Activated CD4-positive, alpha-beta T cell treated with anti-CD3 and anti-CD28 coated beads for 24 hours (primary cell): ENCODE results near the gene ZNF224.

Experiments used
- DNase-seq, 2 donors: peaks; one replicate each; pipeline ENCODE4 v3.0.0-alpha.2; 2020; ENCODE audit warnings: low read depth in 2 of 2

Gene ZNF224

GRCh38 chr19:44131955-44132354, 37.8 kb downstream of the ZNF224 start:
- DNase-seq, result no peak

- DNase-seq, result peak; percentile 48 to 54
These were observed 47.3 kb downstream of the ZNF224 start, which contains the start of gene ZNF234 for GRCh38 chr19:44141191-44142058. Gene ZNF234 (plus strand): TSS chr19:44141554. CDS start chr19:44144633, 3,079 bp downstream.

- DNase-seq, result no peak
These were observed 47.9 kb downstream of the ZNF224 start for GRCh38 chr19:44142059-44142433.

- no peak for DNase-seq
These were observed 55.6 kb downstream of the ZNF224 start for GRCh38 chr19:44149776-44150175.

- no peak for DNase-seq
These were observed 57.3 kb downstream of the ZNF224 start for GRCh38 chr19:44151491-44151890.

GRCh38 chr19:44156475-44156874, 62.3 kb downstream of the ZNF224 start:
- no peak for DNase-seq
